Suppressor macrophage treated with lipopolysaccharide for 1 hour (primary cell): ENCODE results near the gene SRPX2.
A peak's percentile ranks its signal among the peaks of the same experiment; 100 is the strongest.
"Not testable (repeated sequence)": the region's sequence is repeated elsewhere in the genome, so short reads cannot be mapped to it uniquely, and the experiment has no call there.

Source experiments
- DNase-seq, 3 donors: peaks; one replicate each; pipeline ENCODE4 v3.0.0-alpha.2; 2020 to 2022

The SRPX2 gene

GRCh38 chrX:100704581-100705203 is 60.7 kb downstream of the SRPX2 start:
- DNase-seq = no peak

GRCh38 chrX:100710816-100711215 is 66.8 kb downstream of the SRPX2 start:
- no peak for DNase-seq

- DNase-seq = no peak
Measured at GRCh38 chrX:100717363-100717762, 73.4 kb downstream of the SRPX2 start.

GRCh38 chrX:100719139-100719538 is 75.1 kb downstream of the SRPX2 start:
- no peak for DNase-seq

GRCh38 chrX:100720301-100720700 is 76.3 kb downstream of the SRPX2 start:
- peak; percentile 3 to 49 (median 8) for DNase-seq

GRCh38 chrX:100721328-100721727 is 77.3 kb downstream of the SRPX2 start:
- DNase-seq = no peak

GRCh38 chrX:100724006-100724405 is 80.0 kb downstream of the SRPX2 start:
- not testable (repeated sequence) for DNase-seq
